SK-N-SH (cell line): Measurements from ENCODE around the gene PARD3B. TPM values are rescaled to one million over a fixed set of nuclear protein-coding genes. Genes with fewer than 3 reads are reported as not detected.

ENCODE experiments used
- CTCF ChIA-PET: fragments of 300-600, 350-600 bp; formaldehyde crosslinking; extraction: SDS; loops from one replicate; lab custom pipeline; 2021; lab: Yijun Ruan, JAX
- POLR2A ChIA-PET: fragments of 350-600 bp; sonication (Branson Sonifier 250); formaldehyde crosslinking; extraction: SDS; loops from one replicate; lab custom pipeline; 2020; ENCODE audit warnings: antibody characterized with exemption, inconsistent platforms; lab: Yijun Ruan, JAX
- DNase-seq: peaks from one replicate; pipeline ENCODE4 v3.0.0; 2012
- H2AFZ ChIP-seq: fragments of 200-600 bp; sonication (generic); 2 replicates; pipeline ENCODE4 v1.8.1; 2016; ENCODE audit warnings: antibody characterized with exemption, mild to moderate bottlenecking, low read depth
- H3F3A ChIP-seq: fragments of 200-600 bp; sonication (generic); replicated peaks from 2 replicates; pipeline ENCODE3; 2016; ENCODE audit warnings: antibody characterized with exemption, mild to moderate bottlenecking; ENCODE audit not compliant: insufficient read depth
- H3K27ac ChIP-seq, 2 experiments: fragments of 200-500 bp in 1 of 2; fragments of 200-600 bp in 1 of 2; sonication (Bioruptor generic) in 1 of 2; sonication (generic), shearing (Covaris generic) in 1 of 2; 2 replicates each; pipeline versions ENCODE4 v1.5.1 to v1.6.1; 2014 to 2016; ENCODE audit warnings: low read depth in 2 of 2, inconsistent platforms in 1 of 2, low read length in 1 of 2, mild to moderate bottlenecking in 1 of 2, mixed read lengths in 1 of 2
- H3K27me3 ChIP-seq: fragments of 200-600 bp; sonication (generic), shearing (Covaris generic); 2 replicates; pipeline ENCODE4 v1.6.1; 2016; ENCODE audit warnings: mixed run types; ENCODE audit not compliant: insufficient read depth
- H3K36me3 ChIP-seq, 2 experiments: fragments of 200-500 bp in 1 of 2; fragments of 200-600 bp in 1 of 2; sonication (Bioruptor generic) in 1 of 2; sonication (generic) in 1 of 2; replicated peaks in 1 of 2; 2 replicates each; pipeline versions ENCODE3 to v1.5.1; 2014 to 2016; ENCODE audit warnings: low read length in 1 of 2, mild to moderate bottlenecking in 1 of 2; ENCODE audit not compliant: insufficient read depth in 2 of 2, control insufficient read depth in 1 of 2
- H3K4me1 ChIP-seq, 2 experiments: fragments of 200-500 bp in 1 of 2; fragments of 200-600 bp in 1 of 2; sonication (Bioruptor generic) in 1 of 2; sonication (generic), shearing (Covaris generic) in 1 of 2; 2 replicates each; pipeline versions ENCODE4 v1.5.1 to v1.6.1; 2014 to 2016; ENCODE audit warnings: low read depth in 1 of 2, low read length in 1 of 2, mixed run types in 1 of 2; ENCODE audit not compliant: insufficient read depth in 2 of 2, control insufficient read depth in 1 of 2
- H3K4me2 ChIP-seq: fragments of 200-600 bp; sonication (generic), shearing (Covaris generic); 2 replicates; pipeline ENCODE4 v1.6.1; 2017; ENCODE audit warnings: mixed run types
- H3K4me3 ChIP-seq, 2 experiments: fragments of 200-500 bp in 1 of 2; fragments of 200-600 bp in 1 of 2; sonication (Bioruptor generic) in 1 of 2; sonication (generic), shearing (Covaris generic) in 1 of 2; 2 replicates each; pipeline versions ENCODE4 v1.5.1 to v1.8.1; 2014 to 2016; ENCODE audit warnings: low read depth in 2 of 2, inconsistent platforms in 1 of 2, low read length in 1 of 2, mild to moderate bottlenecking in 1 of 2, mixed read lengths in 1 of 2, moderate library complexity in 1 of 2
- H3K79me2 ChIP-seq: fragments of 200-600 bp; sonication (generic); 2 replicates; pipeline ENCODE4 v1.8.1; 2017; ENCODE audit warnings: mild to moderate bottlenecking; ENCODE audit not compliant: insufficient read depth
- H3K9ac ChIP-seq: fragments of 200-600 bp; sonication (generic); 2 replicates; pipeline ENCODE4 v1.6.1; 2017; ENCODE audit warnings: mixed run types
- H3K9me2 ChIP-seq: fragments of 200-600 bp; sonication (generic); 2 replicates; pipeline ENCODE4 v1.6.1; 2017; ENCODE audit warnings: mixed run types
- H3K9me3 ChIP-seq: fragments of 200-600 bp; sonication (generic); 2 replicates; pipeline ENCODE4 v1.6.1; 2017; ENCODE audit warnings: mixed run types, mild to moderate bottlenecking, moderate library complexity
- H4K20me1 ChIP-seq: fragments of 200-600 bp; sonication (generic); 2 replicates; pipeline ENCODE4 v1.6.1; 2017; ENCODE audit warnings: mild to moderate bottlenecking, mixed run types; ENCODE audit not compliant: insufficient read depth
- EP300 ChIP-seq, 2 experiments: IDR thresholded peaks; 2 replicates each; pipeline versions ENCODE4 v1.4.0 to v1.6.1; 2012; ENCODE audit warnings: borderline replicate concordance in 1 of 2, low read depth in 1 of 2, low read length in 1 of 2
- FOSL2 ChIP-seq: IDR thresholded peaks from 2 replicates; pipeline ENCODE4 v1.4.0; 2012; ENCODE audit warnings: low read depth, mild to moderate bottlenecking, moderate library complexity, borderline replicate concordance
- FOXM1 ChIP-seq: IDR thresholded peaks from 2 replicates; pipeline ENCODE4 v1.4.0; 2012; ENCODE audit warnings: low read depth, mild to moderate bottlenecking
- GABPA ChIP-seq: IDR thresholded peaks from 2 replicates; pipeline ENCODE4 v1.4.0; 2012; ENCODE audit warnings: low read depth, mild to moderate bottlenecking
- IRF3 ChIP-seq: fragments of 150-350 bp; IDR thresholded peaks from 2 replicates; pipeline ENCODE4 v1.6.1; 2016; ENCODE audit warnings: mild to moderate bottlenecking, low read depth, low read length
- JUND ChIP-seq: IDR thresholded peaks from 2 replicates; pipeline ENCODE4 v1.4.0; 2012
- PBX3 ChIP-seq: IDR thresholded peaks from 2 replicates; pipeline ENCODE4; 2012
- POLR2AphosphoS5 ChIP-seq: IDR thresholded peaks from 2 replicates; pipeline ENCODE4 v1.6.1; 2012; ENCODE audit warnings: low read depth, low read length
- RAD21 ChIP-seq: IDR thresholded peaks from 2 replicates; pipeline ENCODE4 v1.6.1; 2012; ENCODE audit warnings: mild to moderate bottlenecking, low read length
- REST ChIP-seq: IDR thresholded peaks from 2 replicates; pipeline ENCODE4 v1.6.1; 2012; ENCODE audit warnings: mild to moderate bottlenecking, low read depth, low read length, moderate library complexity
- TEAD4 ChIP-seq: IDR thresholded peaks from 2 replicates; pipeline ENCODE4 v1.4.0; 2012; ENCODE audit warnings: mild to moderate bottlenecking, borderline replicate concordance; ENCODE audit not compliant: insufficient read depth
- ZBTB33 ChIP-seq: IDR thresholded peaks from 2 replicates; pipeline ENCODE4 v1.4.0; 2012; ENCODE audit warnings: low read depth, borderline replicate concordance
- WGBS: methylation state at CpG from one replicate; pipeline ENCODE4 v1.1.6; 2017; ENCODE audit warnings: low lambda C conversion rate; 5-methylcytosine and 5-hydroxymethylcytosine counted together
- polyA plus RNA-seq, 3 experiments: library from polyadenylated mRNA; depleted of rRNA; stranded (reverse); fragments of >200 nt; gene quantifications; 2 replicates each; pipeline ENCODE4 v1.2.3, GENCODE V29; 2012
- TF ChIP-seq, protein P1 (sequence below): IDR thresholded peaks from 2 replicates; pipeline ENCODE4 v1.4.0; 2012; ENCODE audit warnings: low read depth, borderline replicate concordance

The PARD3B gene
- polyA plus RNA-seq, 1 of the 3 experiments (the other 2 are of a cell fraction): 0.87 TPM

GRCh38 chr2:205566606-205567168 lies 1021.4 kb downstream of the PARD3B start (continued):
- no peak for TF ChIP-seq REST

DNA sequence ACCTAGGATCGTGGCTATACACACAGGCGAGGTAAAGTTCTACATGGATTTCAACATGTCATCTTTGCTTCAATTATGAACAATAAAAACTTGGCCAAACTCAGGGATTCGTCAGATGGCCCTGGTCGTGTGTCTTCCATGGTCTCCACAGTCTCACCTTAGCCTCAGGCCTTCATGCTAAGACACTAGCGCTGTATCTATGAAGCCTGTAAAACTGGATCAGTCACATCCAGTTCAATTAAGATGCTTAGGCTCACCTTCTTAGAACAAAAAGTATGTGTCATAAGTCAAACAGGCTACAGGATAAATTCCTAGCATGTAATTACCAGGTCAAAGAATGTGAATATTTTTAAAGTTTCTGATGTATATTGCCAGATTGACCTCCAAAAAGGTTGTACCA lies 1023.3 kb downstream of the PARD3B start:
- Histone ChIP-seq H3K36me3 (no peaks in the 10 kb centered on the region), H3K9me2 (no peaks in the 10 kb centered on the region), H3K4me1 (peaks cover 0 to 6% of the 10 kb centered on the region in 2 experiments; a peak in 1 of 4 replicates), H3K9me3 (no peaks in the 10 kb centered on the region), H3F3A (no peaks in the 10 kb centered on the region), H3K4me3 (no peak overlapping the region), H2AFZ (no peak overlapping the region)
- CTCF ChIA-PET: interaction anchor here (0.7 kb wide), 1 partner anchor 112 kb away, joined by 4 read pairs; no protein-coding TSS in a partner anchor
- TF ChIP-seq RAD21 (no peak), EP300 (IDR thresholded peaks at IDR 0.05; ENCODE audit: borderline replicate concordance in 1 of 2, low read depth in 1 of 2, low read length in 1 of 2) (no peak), POLR2AphosphoS5 (no peak), FOSL2 (no peak), TEAD4 (no peak), FOXM1 (no peak), ZBTB33 (no peak), JUND (no peak), GABPA (no peak), PBX3 (no peak), IRF3 (no peak)
- TF ChIP-seq, protein P1, sequence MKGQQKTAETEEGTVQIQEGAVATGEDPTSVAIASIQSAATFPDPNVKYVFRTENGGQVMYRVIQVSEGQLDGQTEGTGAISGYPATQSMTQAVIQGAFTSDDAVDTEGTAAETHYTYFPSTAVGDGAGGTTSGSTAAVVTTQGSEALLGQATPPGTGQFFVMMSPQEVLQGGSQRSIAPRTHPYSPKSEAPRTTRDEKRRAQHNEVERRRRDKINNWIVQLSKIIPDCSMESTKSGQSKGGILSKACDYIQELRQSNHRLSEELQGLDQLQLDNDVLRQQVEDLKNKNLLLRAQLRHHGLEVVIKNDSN: no peak
- TF ChIP-seq, all 33 proteins: peak for 0
- Histone ChIP-seq H3K9ac (no peak overlapping the region), H4K20me1 (no peaks in the 10 kb centered on the region), H3K4me2 (no peak overlapping the region), H3K27me3 (no peaks in the 10 kb centered on the region), H3K27ac (no peak overlapping the region), H3K79me2 (no peaks in the 10 kb centered on the region)
- no peak for DNase-seq
- 82% methylated on average over 5 of the region's 5 CpGs for WGBS
- POLR2A ChIA-PET: no interaction called here
